Fibroblast of mammary gland (primary cell): Measurements from ENCODE around the gene HIVEP2.

ENCODE experiments used
- DNase-seq: peaks from one replicate; pipeline ENCODE4 v3.0.0-alpha.2; 2010; ENCODE audit warnings: low read depth
- H3K4me3 ChIP-seq: 2 replicates; pipeline ENCODE4 v1.5.1; 2011; ENCODE audit warnings: low read depth, mild to moderate bottlenecking, low read length, moderate library complexity; ENCODE audit not compliant: control insufficient read depth
- TF ChIP-seq, protein P1 (sequence below): conservative IDR thresholded peaks from 2 replicates; pipeline ENCODE4 v1.5.1; 2011; ENCODE audit warnings: low read depth, low read length, inconsistent platforms; ENCODE audit not compliant: control insufficient read depth, insufficient read depth

The HIVEP2 gene

DNA sequence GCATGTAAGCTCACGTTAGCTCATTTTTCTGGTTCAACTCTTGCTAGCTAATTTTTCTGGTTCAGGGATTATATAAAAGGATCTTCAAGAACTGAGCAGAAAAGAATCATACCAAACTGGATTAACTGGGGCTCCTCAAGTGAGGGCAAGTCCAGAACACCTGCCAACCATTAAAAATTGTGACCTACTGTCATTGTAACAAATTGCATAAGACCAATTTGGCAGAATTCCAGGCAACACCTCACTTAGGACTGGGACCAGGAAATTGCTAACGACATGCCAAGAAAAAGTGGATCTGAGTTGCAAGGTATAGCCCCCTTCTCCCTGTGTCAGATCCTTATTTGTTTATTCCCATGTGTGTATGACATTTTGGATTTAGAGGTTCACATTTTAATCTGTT, 216.6 kb downstream of the HIVEP2 start:
- no peak overlapping the region for H3K4me3 ChIP-seq
- TF ChIP-seq, protein P1, sequence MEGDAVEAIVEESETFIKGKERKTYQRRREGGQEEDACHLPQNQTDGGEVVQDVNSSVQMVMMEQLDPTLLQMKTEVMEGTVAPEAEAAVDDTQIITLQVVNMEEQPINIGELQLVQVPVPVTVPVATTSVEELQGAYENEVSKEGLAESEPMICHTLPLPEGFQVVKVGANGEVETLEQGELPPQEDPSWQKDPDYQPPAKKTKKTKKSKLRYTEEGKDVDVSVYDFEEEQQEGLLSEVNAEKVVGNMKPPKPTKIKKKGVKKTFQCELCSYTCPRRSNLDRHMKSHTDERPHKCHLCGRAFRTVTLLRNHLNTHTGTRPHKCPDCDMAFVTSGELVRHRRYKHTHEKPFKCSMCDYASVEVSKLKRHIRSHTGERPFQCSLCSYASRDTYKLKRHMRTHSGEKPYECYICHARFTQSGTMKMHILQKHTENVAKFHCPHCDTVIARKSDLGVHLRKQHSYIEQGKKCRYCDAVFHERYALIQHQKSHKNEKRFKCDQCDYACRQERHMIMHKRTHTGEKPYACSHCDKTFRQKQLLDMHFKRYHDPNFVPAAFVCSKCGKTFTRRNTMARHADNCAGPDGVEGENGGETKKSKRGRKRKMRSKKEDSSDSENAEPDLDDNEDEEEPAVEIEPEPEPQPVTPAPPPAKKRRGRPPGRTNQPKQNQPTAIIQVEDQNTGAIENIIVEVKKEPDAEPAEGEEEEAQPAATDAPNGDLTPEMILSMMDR, result no peak
- peak; percentile 15 for DNase-seq

DNA sequence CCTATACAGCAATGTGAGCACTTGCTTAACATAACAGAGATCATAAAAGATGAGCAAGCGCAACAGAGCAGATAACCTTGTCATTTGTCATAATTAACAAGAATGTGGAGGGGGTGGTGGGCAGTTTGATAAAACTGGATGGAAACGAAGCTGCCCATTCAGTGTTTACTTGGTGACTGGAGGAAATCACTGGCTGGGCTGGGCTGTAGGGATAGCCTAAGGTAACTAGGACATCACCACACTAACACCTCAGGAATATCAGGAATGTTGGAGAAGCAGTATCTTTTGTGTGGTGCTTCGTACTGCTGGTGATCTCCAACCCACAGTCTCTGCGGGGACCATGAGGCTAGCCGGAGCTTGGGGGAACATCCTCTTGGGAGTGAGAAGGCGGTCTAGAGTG, 218.4 kb downstream of the HIVEP2 start:
- TF ChIP-seq, protein P1, result no peak
- no peak for DNase-seq

DNA sequence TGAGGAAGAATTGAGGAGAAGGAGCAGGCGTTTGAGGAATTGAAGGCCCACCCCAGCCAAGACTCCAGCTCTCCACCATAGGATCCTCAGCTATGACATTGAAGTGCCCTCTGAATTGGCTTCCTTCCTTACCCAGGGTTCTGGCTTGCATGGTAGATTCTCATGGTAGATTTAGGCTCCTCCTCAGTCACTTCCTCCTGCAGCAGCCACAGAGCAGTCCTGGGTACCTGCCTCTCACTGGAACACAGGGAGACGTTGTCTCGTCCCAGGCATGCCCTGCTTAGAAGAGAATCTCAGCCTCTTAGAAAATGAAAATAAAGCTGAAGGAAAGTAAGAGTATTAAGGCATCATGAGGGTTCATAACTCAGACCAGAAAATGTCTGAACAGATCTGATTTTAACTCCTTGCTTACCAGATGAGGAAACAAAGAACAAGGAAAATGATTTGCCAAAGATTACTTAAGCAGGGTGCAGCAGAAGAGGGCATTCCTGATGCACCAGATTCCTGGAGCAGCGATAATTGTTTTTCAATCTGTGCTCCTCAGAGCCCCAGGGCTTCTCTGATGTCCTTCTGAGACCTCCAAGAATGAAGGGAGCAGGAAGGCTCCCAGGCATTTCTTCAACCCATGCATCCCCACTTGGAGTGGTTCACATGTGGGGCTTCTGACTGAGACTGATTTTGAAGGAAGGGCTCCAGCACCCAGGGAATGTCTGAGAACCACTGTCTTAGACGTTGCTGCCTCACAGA, 219.8 kb downstream of the HIVEP2 start:
- TF ChIP-seq, protein P1, result no peak
- no peak for DNase-seq
- no peak overlapping the region for H3K4me3 ChIP-seq

More for the DNA sequence above, 218.4 kb downstream of the HIVEP2 start:
- H3K4me3 ChIP-seq, result no peak overlapping the region

DNA sequence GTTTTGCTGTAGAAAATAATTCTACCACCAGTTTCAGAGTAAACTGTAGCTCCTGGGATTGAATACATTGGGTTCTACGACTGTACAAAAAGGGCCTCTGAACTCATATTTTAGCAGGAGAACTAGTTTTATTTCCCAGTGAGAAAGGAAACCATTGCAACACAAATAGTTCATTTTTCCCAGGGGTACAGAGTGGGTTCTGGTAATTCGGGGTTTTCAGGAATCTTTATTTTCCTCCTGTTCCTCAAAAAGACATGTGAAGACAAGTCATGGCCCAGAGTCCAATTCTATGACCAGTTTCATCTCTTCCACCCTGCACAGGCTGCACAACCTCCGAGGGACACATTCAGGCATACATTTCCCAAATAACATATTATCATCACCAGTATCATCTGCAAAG, 222.1 kb downstream of the HIVEP2 start:
- no peak overlapping the region for H3K4me3 ChIP-seq
- DNase-seq, result no peak
- TF ChIP-seq, protein P1, result no peak

DNA sequence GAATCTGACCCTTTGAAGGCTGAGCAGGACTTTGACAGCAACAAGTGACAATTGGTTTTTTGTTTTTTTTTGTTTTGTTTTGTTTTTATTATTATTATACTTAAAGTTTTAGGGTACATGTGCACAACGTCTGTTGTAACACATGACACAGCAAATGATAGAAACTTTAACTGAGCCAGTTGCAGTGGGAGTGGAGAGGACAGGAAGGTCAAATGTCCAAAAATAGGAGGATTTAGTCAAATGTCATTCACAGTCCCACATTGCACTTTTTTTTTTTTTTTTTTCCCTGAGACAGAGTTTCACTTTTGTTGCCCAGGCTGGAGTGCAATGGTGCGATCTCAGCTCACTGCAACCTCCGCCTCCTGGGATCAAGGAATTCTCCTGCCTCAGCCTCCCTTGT, 223.0 kb downstream of the HIVEP2 start:
- no peak for DNase-seq
- no peak overlapping the region for H3K4me3 ChIP-seq
- TF ChIP-seq, protein P1, result no peak

DNA sequence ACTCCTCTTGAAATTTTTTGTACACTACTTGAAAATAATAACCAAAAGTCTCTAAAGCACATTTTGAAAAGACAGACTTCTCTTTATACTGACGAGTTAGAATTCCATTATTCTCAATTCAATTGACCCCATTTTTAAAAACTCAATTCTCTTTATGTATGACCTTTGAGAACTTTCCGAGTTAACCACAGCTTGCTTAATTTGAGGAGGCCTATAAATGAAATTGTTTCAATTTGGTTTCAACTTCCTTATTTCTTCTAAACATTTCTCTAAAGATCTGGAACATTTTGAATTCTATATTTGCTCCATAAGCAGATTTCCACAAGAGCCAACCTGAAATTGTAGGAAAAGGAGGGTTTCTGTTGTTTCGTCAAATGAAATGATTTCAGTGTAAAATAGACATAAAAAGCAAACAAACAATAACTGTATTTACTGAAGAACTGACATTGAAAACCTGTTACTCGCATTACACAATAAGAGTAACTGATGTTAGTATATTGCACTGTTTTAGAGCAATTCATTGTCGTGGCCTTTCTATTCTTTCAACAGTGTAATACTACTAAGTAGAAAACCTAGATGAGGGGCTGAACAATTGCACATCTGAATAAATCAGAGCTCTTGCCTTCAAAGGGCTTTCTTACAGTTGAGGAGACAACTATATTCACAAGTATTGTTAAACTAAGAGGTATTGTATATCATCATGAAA, 223.6 kb downstream of the HIVEP2 start:
- TF ChIP-seq, protein P1, result no peak
- no peak for DNase-seq
- H3K4me3 ChIP-seq, result no peak overlapping the region
